SK-N-SH (cell line): Measurements from ENCODE around the gene UBE3C. TPM values are rescaled to one million over a fixed set of nuclear protein-coding genes. Genes with fewer than 3 reads are reported as not detected.
A peak's percentile ranks its signal among the peaks of the same experiment; 100 is the strongest.

Experiments used
- CTCF ChIA-PET: fragments of 300-600, 350-600 bp; formaldehyde crosslinking; extraction: SDS; loops from one replicate; lab custom pipeline; 2021; lab: Yijun Ruan, JAX
- POLR2A ChIA-PET: fragments of 350-600 bp; sonication (Branson Sonifier 250); formaldehyde crosslinking; extraction: SDS; loops from one replicate; lab custom pipeline; 2020; ENCODE audit warnings: antibody characterized with exemption, inconsistent platforms; lab: Yijun Ruan, JAX
- DNase-seq: peaks from one replicate; pipeline ENCODE4 v3.0.0; 2012
- H2AFZ ChIP-seq: fragments of 200-600 bp; sonication (generic); 2 replicates; pipeline ENCODE4 v1.8.1; 2016; ENCODE audit warnings: antibody characterized with exemption, mild to moderate bottlenecking, low read depth
- H3F3A ChIP-seq: fragments of 200-600 bp; sonication (generic); replicated peaks from 2 replicates; pipeline ENCODE3; 2016; ENCODE audit warnings: antibody characterized with exemption, mild to moderate bottlenecking; ENCODE audit not compliant: insufficient read depth
- H3K27ac ChIP-seq, 2 experiments: fragments of 200-500 bp in 1 of 2; fragments of 200-600 bp in 1 of 2; sonication (Bioruptor generic) in 1 of 2; sonication (generic), shearing (Covaris generic) in 1 of 2; 2 replicates each; pipeline versions ENCODE4 v1.5.1 to v1.6.1; 2014 to 2016; ENCODE audit warnings: low read depth in 2 of 2, inconsistent platforms in 1 of 2, low read length in 1 of 2, mild to moderate bottlenecking in 1 of 2, mixed read lengths in 1 of 2
- H3K27me3 ChIP-seq: fragments of 200-600 bp; sonication (generic), shearing (Covaris generic); 2 replicates; pipeline ENCODE4 v1.6.1; 2016; ENCODE audit warnings: mixed run types; ENCODE audit not compliant: insufficient read depth
- H3K36me3 ChIP-seq, 2 experiments: fragments of 200-500 bp in 1 of 2; fragments of 200-600 bp in 1 of 2; sonication (Bioruptor generic) in 1 of 2; sonication (generic) in 1 of 2; replicated peaks in 1 of 2; 2 replicates each; pipeline versions ENCODE3 to v1.5.1; 2014 to 2016; ENCODE audit warnings: low read length in 1 of 2, mild to moderate bottlenecking in 1 of 2; ENCODE audit not compliant: insufficient read depth in 2 of 2, control insufficient read depth in 1 of 2
- H3K4me1 ChIP-seq, 2 experiments: fragments of 200-500 bp in 1 of 2; fragments of 200-600 bp in 1 of 2; sonication (Bioruptor generic) in 1 of 2; sonication (generic), shearing (Covaris generic) in 1 of 2; 2 replicates each; pipeline versions ENCODE4 v1.5.1 to v1.6.1; 2014 to 2016; ENCODE audit warnings: low read depth in 1 of 2, low read length in 1 of 2, mixed run types in 1 of 2; ENCODE audit not compliant: insufficient read depth in 2 of 2, control insufficient read depth in 1 of 2
- H3K4me2 ChIP-seq: fragments of 200-600 bp; sonication (generic), shearing (Covaris generic); 2 replicates; pipeline ENCODE4 v1.6.1; 2017; ENCODE audit warnings: mixed run types
- H3K4me3 ChIP-seq, 2 experiments: fragments of 200-500 bp in 1 of 2; fragments of 200-600 bp in 1 of 2; sonication (Bioruptor generic) in 1 of 2; sonication (generic), shearing (Covaris generic) in 1 of 2; 2 replicates each; pipeline versions ENCODE4 v1.5.1 to v1.8.1; 2014 to 2016; ENCODE audit warnings: low read depth in 2 of 2, inconsistent platforms in 1 of 2, low read length in 1 of 2, mild to moderate bottlenecking in 1 of 2, mixed read lengths in 1 of 2, moderate library complexity in 1 of 2
- H3K79me2 ChIP-seq: fragments of 200-600 bp; sonication (generic); 2 replicates; pipeline ENCODE4 v1.8.1; 2017; ENCODE audit warnings: mild to moderate bottlenecking; ENCODE audit not compliant: insufficient read depth
- H3K9ac ChIP-seq: fragments of 200-600 bp; sonication (generic); 2 replicates; pipeline ENCODE4 v1.6.1; 2017; ENCODE audit warnings: mixed run types
- H3K9me2 ChIP-seq: fragments of 200-600 bp; sonication (generic); 2 replicates; pipeline ENCODE4 v1.6.1; 2017; ENCODE audit warnings: mixed run types
- H3K9me3 ChIP-seq: fragments of 200-600 bp; sonication (generic); 2 replicates; pipeline ENCODE4 v1.6.1; 2017; ENCODE audit warnings: mixed run types, mild to moderate bottlenecking, moderate library complexity
- H4K20me1 ChIP-seq: fragments of 200-600 bp; sonication (generic); 2 replicates; pipeline ENCODE4 v1.6.1; 2017; ENCODE audit warnings: mild to moderate bottlenecking, mixed run types; ENCODE audit not compliant: insufficient read depth
- CTCF ChIP-seq: fragments of 200-600 bp; sonication (generic); IDR thresholded peaks from 2 replicates; pipeline ENCODE4 v1.6.1; 2017; ENCODE audit warnings: antibody characterized with exemption, mild to moderate bottlenecking, moderate library complexity
- ELF1 ChIP-seq: IDR thresholded peaks from 2 replicates; pipeline ENCODE4 v1.4.0; 2012
- EZH2phosphoT487 ChIP-seq: fragments of 200-600 bp; sonication (generic); IDR thresholded peaks from 2 replicates; pipeline ENCODE4 v1.6.1; 2017; ENCODE audit warnings: low read depth, mixed run types, mild to moderate bottlenecking, antibody characterized with exemption, moderate library complexity, borderline replicate concordance
- FOSL2 ChIP-seq: IDR thresholded peaks from 2 replicates; pipeline ENCODE4 v1.4.0; 2012; ENCODE audit warnings: low read depth, mild to moderate bottlenecking, moderate library complexity, borderline replicate concordance
- FOXJ3 ChIP-seq: sonication (generic); formaldehyde crosslinking; IDR thresholded peaks from 2 replicates; pipeline ENCODE4 v1.5.1; 2020; ENCODE audit warnings: mild to moderate bottlenecking, missing genetic modification reagents
- FOXM1 ChIP-seq: IDR thresholded peaks from 2 replicates; pipeline ENCODE4 v1.4.0; 2012; ENCODE audit warnings: low read depth, mild to moderate bottlenecking
- GABPA ChIP-seq: IDR thresholded peaks from 2 replicates; pipeline ENCODE4 v1.4.0; 2012; ENCODE audit warnings: low read depth, mild to moderate bottlenecking
- JUND ChIP-seq: IDR thresholded peaks from 2 replicates; pipeline ENCODE4 v1.4.0; 2012
- MEF2A ChIP-seq: IDR thresholded peaks from 2 replicates; pipeline ENCODE4 v1.4.0; 2012; ENCODE audit warnings: low read depth, borderline replicate concordance
- PBX3 ChIP-seq: IDR thresholded peaks from 2 replicates; pipeline ENCODE4; 2012
- RAD21 ChIP-seq: IDR thresholded peaks from 2 replicates; pipeline ENCODE4 v1.6.1; 2012; ENCODE audit warnings: mild to moderate bottlenecking, low read length
- RCOR1 ChIP-seq: fragments of 150-350 bp; IDR thresholded peaks from 2 replicates; pipeline ENCODE4 v1.6.1; 2017; ENCODE audit warnings: antibody characterized with exemption, low read length
- REST ChIP-seq: IDR thresholded peaks from 2 replicates; pipeline ENCODE4 v1.6.1; 2012; ENCODE audit warnings: mild to moderate bottlenecking, low read depth, low read length, moderate library complexity
- SMC3 ChIP-seq: IDR thresholded peaks from 2 replicates; pipeline ENCODE4 v1.6.1; 2012; ENCODE audit warnings: low read depth, low read length, improper control_type of control experiment
- TAF1 ChIP-seq: IDR thresholded peaks from 2 replicates; pipeline ENCODE4 v1.6.1; 2012; ENCODE audit warnings: low read depth, mild to moderate bottlenecking, low read length, moderate library complexity, borderline replicate concordance
- TCF12 ChIP-seq: IDR thresholded peaks from 2 replicates; pipeline ENCODE4 v1.4.0; 2012
- TEAD4 ChIP-seq: IDR thresholded peaks from 2 replicates; pipeline ENCODE4 v1.4.0; 2012; ENCODE audit warnings: mild to moderate bottlenecking, borderline replicate concordance; ENCODE audit not compliant: insufficient read depth
- USF1 ChIP-seq: IDR thresholded peaks from 2 replicates; pipeline ENCODE4 v1.4.0; 2012; ENCODE audit warnings: low read depth, borderline replicate concordance
- ZBTB33 ChIP-seq: IDR thresholded peaks from 2 replicates; pipeline ENCODE4 v1.4.0; 2012; ENCODE audit warnings: low read depth, borderline replicate concordance
- WGBS: methylation state at CpG from one replicate; pipeline ENCODE4 v1.1.6; 2017; ENCODE audit warnings: low lambda C conversion rate; 5-methylcytosine and 5-hydroxymethylcytosine counted together
- polyA plus RNA-seq, 3 experiments: library from polyadenylated mRNA; depleted of rRNA; stranded (reverse); fragments of >200 nt; gene quantifications; 2 replicates each; pipeline ENCODE4 v1.2.3, GENCODE V29; 2012

UBE3C gene
- polyA plus RNA-seq, 1 of the 3 experiments (the other 2 are of a cell fraction): 48.4 TPM

- no peak overlapping the region for H2AFZ ChIP-seq
- WGBS: 98% methylated on average over 29 of the region's 39 CpGs
- no peak for TF ChIP-seq TAF1
- no peak for TF ChIP-seq SMC3
- TF ChIP-seq JUND: no peak
- no peak for TF ChIP-seq EZH2phosphoT487
- no peak for TF ChIP-seq FOXM1
- TF ChIP-seq RCOR1: no peak
- TF ChIP-seq FOXJ3 (CRISPR knock-in tag): no peak
- no peak for TF ChIP-seq PBX3
- no peak for TF ChIP-seq MEF2A
- no peak for TF ChIP-seq TCF12
- TF ChIP-seq TEAD4: no peak
- no peak overlapping the region for H3K4me3 ChIP-seq
- ChIA-PET POLR2A (no interaction called here), CTCF (interaction anchor here (1.2 kb wide), 1 partner anchor 60 kb away, joined by 5 read pairs; no protein-coding TSS in a partner anchor)
- H3K9ac ChIP-seq: no peak overlapping the region
- no peaks in the 10 kb centered on the region for H3K79me2 ChIP-seq
- H3K4me1 ChIP-seq: peaks cover 17 to 19% of the 10 kb centered on the region in 2 experiments; a peak in 3 of 4 replicates
- H3K4me2 ChIP-seq: no peak overlapping the region
- H3F3A ChIP-seq: peaks cover 8% of the 10 kb centered on the region
- no peaks in the 10 kb centered on the region for H3K36me3 ChIP-seq
- H3K9me3 ChIP-seq: no peaks in the 10 kb centered on the region
- no peak for DNase-seq
- no peak overlapping the region for H3K27ac ChIP-seq
- H4K20me1 ChIP-seq: no peaks in the 10 kb centered on the region
- H3K9me2 ChIP-seq: no peaks in the 10 kb centered on the region
- no peaks in the 10 kb centered on the region for H3K27me3 ChIP-seq
Observed at GRCh38 chr7:157279741-157280215, 141.1 kb downstream of the UBE3C start.

- Histone ChIP-seq H3K79me2 (no peaks in the 10 kb centered on the region), H3K36me3 (no peaks in the 10 kb centered on the region), H2AFZ (no peak overlapping the region), H3K27me3 (no peaks in the 10 kb centered on the region), H3F3A (peaks cover 8% of the 10 kb centered on the region), H3K9ac (no peak overlapping the region), H4K20me1 (no peaks in the 10 kb centered on the region), H3K9me2 (no peaks in the 10 kb centered on the region), H3K4me2 (no peak overlapping the region), H3K4me3 (no peak overlapping the region), H3K4me1 (peaks cover 17 to 19% of the 10 kb centered on the region in 2 experiments; a peak in 3 of 4 replicates), H3K27ac (no peak overlapping the region), H3K9me3 (no peaks in the 10 kb centered on the region)
- POLR2A ChIA-PET: no interaction called here
- 95% methylated on average over 21 of the region's 24 CpGs for WGBS
- peak; percentile 41 for DNase-seq
- CTCF ChIA-PET: interaction anchor here (1.2 to 1.3 kb wide), 3 partner anchors 25 to 331 kb away, joined by 3 to 5 read pairs (median 3); partner anchors contain the start of gene NOM1
- TF ChIP-seq CTCF (no peak), RAD21 (no peak), ZBTB33 (no peak), TEAD4 (no peak), ELF1 (no peak), USF1 (no peak), FOSL2 (no peak), REST (no peak), GABPA (no peak), JUND (no peak)
Observed at GRCh38 chr7:157280216-157280841, 141.6 kb downstream of the UBE3C start.
